GM21529 (cell line): Measurements from ENCODE around the gene MS4A7.

Experiments used
- ATAC-seq: cut with Tn5 transposase; IDR thresholded peaks from one replicate; pipeline ENCODE4 v1.9.1; 2021; ENCODE audit not compliant: unreplicated experiment

MS4A7 gene

GRCh38 chr11:60370811-60371298, 7.5 kb upstream of the MS4A7 start:
- ATAC-seq, result no peak

GRCh38 chr11:60371386-60371785, 6.9 kb upstream of the MS4A7 start:
- no peak for ATAC-seq

GRCh38 chr11:60371854-60372253, 6.5 kb upstream of the MS4A7 start:
- ATAC-seq, result no peak

GRCh38 chr11:60372767-60373166, 5.6 kb upstream of the MS4A7 start:
- no peak for ATAC-seq

GRCh38 chr11:60375316-60375715, 3.0 kb upstream of the MS4A7 start:
- no peak for ATAC-seq

GRCh38 chr11:60376601-60377000, 1.7 kb upstream of the MS4A7 start:
- no peak for ATAC-seq

- peak; percentile 62 for ATAC-seq
Observed at GRCh38 chr11:60377401-60378136, 763 bp upstream of the MS4A7 start.

- ATAC-seq, result peak; percentile 95
Observed at GRCh38 chr11:60389279-60389910, 11.1 kb downstream of the MS4A7 start.

- no peak for ATAC-seq
Observed at GRCh38 chr11:60390419-60390818, 12.1 kb downstream of the MS4A7 start.

- ATAC-seq, result no peak
Observed at GRCh38 chr11:60392361-60392760, 14.0 kb downstream of the MS4A7 start.

GRCh38 chr11:60393016-60393415, 14.7 kb downstream of the MS4A7 start:
- no peak for ATAC-seq

- ATAC-seq, result no peak
Observed at GRCh38 chr11:60394666-60395380, 16.5 kb downstream of the MS4A7 start.

- peak; percentile 15 for ATAC-seq
Observed at GRCh38 chr11:60396382-60396781, 18.1 kb downstream of the MS4A7 start, which contains the start of gene MS4A14. MS4A14 (plus strand) TSS chr11:60396459; CDS start chr11:60396579, 120 bp downstream.

- peak; percentile 79 for ATAC-seq
Observed at GRCh38 chr11:60396799-60397198, 18.5 kb downstream of the MS4A7 start.

GRCh38 chr11:60420015-60420414, 41.7 kb downstream of the MS4A7 start:
- no peak for ATAC-seq

- no peak for ATAC-seq
Observed at GRCh38 chr11:60422609-60423008, 44.3 kb downstream of the MS4A7 start.

- no peak for ATAC-seq
Observed at GRCh38 chr11:60428517-60428916, 50.2 kb downstream of the MS4A7 start.

GRCh38 chr11:60429272-60429671, 50.9 kb downstream of the MS4A7 start, which contains the start of gene MS4A5:
MS4A5 (plus strand) TSS chr11:60429572; CDS start chr11:60429675, 103 bp downstream.
- no peak for ATAC-seq

GRCh38 chr11:60431251-60431650, 52.9 kb downstream of the MS4A7 start:
- ATAC-seq, result no peak

GRCh38 chr11:60433401-60433800, 55.1 kb downstream of the MS4A7 start:
- ATAC-seq, result no peak
